Smooth muscle cell (in vitro differentiated cells): Measurements from ENCODE around the gene DLG5. TPM values are rescaled to one million over a fixed set of nuclear protein-coding genes. Genes with fewer than 3 reads are reported as not detected.

ENCODE experiments used
- DNase-seq: peaks from one replicate; lab custom pipeline; 2025; ENCODE audit not compliant: unreplicated experiment; lab: John Stamatoyannopoulos, UW
- H2AFZ ChIP-seq: fragments of 200-600 bp; sonication (generic); 2 replicates; pipeline ENCODE4 v1.6.0; 2016; ENCODE audit warnings: antibody characterized with exemption, low read depth, mild to moderate bottlenecking
- H3F3A ChIP-seq: fragments of 200-600 bp; sonication (generic); 2 replicates; pipeline ENCODE4 v1.6.0; 2017; ENCODE audit warnings: antibody characterized with exemption, low read depth
- H3K27ac ChIP-seq: fragments of 200-600 bp; sonication (generic); 2 replicates; pipeline ENCODE4 v1.5.1; 2016; ENCODE audit warnings: low read depth, mild to moderate bottlenecking
- H3K27me3 ChIP-seq: fragments of 200-600 bp; sonication (generic); 2 replicates; pipeline ENCODE4 v1.6.1; 2016; ENCODE audit warnings: low read depth, mild to moderate bottlenecking
- H3K36me3 ChIP-seq: fragments of 200-600 bp; sonication (generic); 2 replicates; pipeline ENCODE4 v1.5.1; 2016; ENCODE audit warnings: low read depth
- H3K4me1 ChIP-seq: fragments of 200-600 bp; sonication (generic); 2 replicates; pipeline ENCODE4 v1.5.1; 2016; ENCODE audit warnings: low read depth
- H3K4me2 ChIP-seq: fragments of 200-600 bp; sonication (generic); 2 replicates; pipeline ENCODE4 v1.6.0; 2016; ENCODE audit warnings: mild to moderate bottlenecking
- H3K4me3 ChIP-seq: fragments of 200-600 bp; sonication (generic); 2 replicates; pipeline ENCODE4 v1.5.1; 2016; ENCODE audit warnings: mild to moderate bottlenecking
- H3K79me2 ChIP-seq: fragments of 200-600 bp; sonication (generic); 2 replicates; pipeline ENCODE4 v1.6.0; 2016; ENCODE audit warnings: low read depth, mild to moderate bottlenecking
- H3K9ac ChIP-seq: fragments of 200-600 bp; sonication (generic); 2 replicates; pipeline ENCODE4 v1.6.0; 2016; ENCODE audit warnings: low read depth
- H3K9me3 ChIP-seq: fragments of 200-600 bp; sonication (generic); replicated peaks from 2 replicates; pipeline ENCODE4 v1.5.1; 2016; ENCODE audit warnings: low read depth
- H4K20me1 ChIP-seq: fragments of 200-600 bp; sonication (generic); 2 replicates; pipeline ENCODE4 v1.6.0; 2016; ENCODE audit warnings: low read depth
- CTCF ChIP-seq: fragments of 200-600 bp; sonication (generic); IDR thresholded peaks from 2 replicates; pipeline ENCODE4 v1.5.1; 2017; ENCODE audit warnings: borderline replicate concordance, mild to moderate bottlenecking, antibody characterized with exemption; ENCODE audit not compliant: insufficient read depth, poor library complexity, severe bottlenecking
- WGBS: methylation state at CpG from one replicate; pipeline ENCODE4 v1.1.7; 2016; ENCODE audit warnings: low lambda C conversion rate; 5-methylcytosine and 5-hydroxymethylcytosine counted together
- polyA plus RNA-seq: library from polyadenylated mRNA; unstranded; fragments of >200 nt; fragmentation: Nextera tagmentation; extraction: Ambion mirVana; gene quantifications from 2 replicates; pipeline ENCODE4 v1.2.1, GENCODE V29; 2016
- total RNA-seq: library from RNA; depleted of rRNA; stranded (reverse); fragments of >200 nt; gene quantifications from 2 replicates; pipeline ENCODE4 v1.2.3, GENCODE V29; 2014

DLG5 gene
- total and polyA plus RNA-seq, 2 experiments from 2014 or later: 11.3 to 21.8 TPM

- 96% methylated on average over 23 of the region's 23 CpGs for WGBS
Measured at GRCh38 chr10:77810446-77811335, 115.9 kb downstream of the DLG5 start.

DNA sequence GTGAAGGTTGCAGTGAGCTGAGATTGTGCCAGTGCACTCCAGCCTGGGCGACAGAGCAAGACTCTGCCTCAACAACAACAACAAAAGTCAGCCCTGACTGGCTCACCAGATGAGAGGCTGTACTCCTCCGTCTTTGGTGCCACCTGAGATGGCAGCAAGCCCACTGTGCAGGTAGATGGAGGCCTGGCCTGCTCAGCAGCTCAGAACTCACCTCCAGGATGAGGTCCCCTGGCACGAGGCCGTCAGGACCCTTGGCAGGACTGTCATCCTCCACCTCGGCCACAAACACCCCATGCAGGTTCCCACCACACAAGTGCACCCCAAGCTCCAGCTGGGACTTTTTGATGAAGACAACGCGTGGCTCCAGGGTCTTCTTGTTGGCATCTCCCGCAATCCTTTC lies 117.2 kb downstream of the DLG5 start:
- H3K4me3 ChIP-seq: no peak overlapping the region
- H3F3A ChIP-seq: no peaks in the 10 kb centered on the region
- no peaks in the 10 kb centered on the region for H4K20me1 ChIP-seq
- no peak for DNase-seq
- no peak overlapping the region for H2AFZ ChIP-seq
- no peak overlapping the region for H3K4me2 ChIP-seq
- WGBS: 97% methylated on average over 8 of the region's 8 CpGs
- H3K36me3 ChIP-seq: no peaks in the 10 kb centered on the region
- H3K4me1 ChIP-seq: no peaks in the 10 kb centered on the region
- H3K9me3 ChIP-seq: no peaks in the 10 kb centered on the region
- no peak overlapping the region for H3K27ac ChIP-seq
- H3K79me2 ChIP-seq: no peaks in the 10 kb centered on the region
- no peak overlapping the region for H3K9ac ChIP-seq
- no peak for TF ChIP-seq CTCF
- no peaks in the 10 kb centered on the region for H3K27me3 ChIP-seq

More at GRCh38 chr10:77810446-77811335, 115.9 kb downstream of the DLG5 start:
- TF ChIP-seq CTCF: no peak
- no peaks in the 10 kb centered on the region for H3K9me3 ChIP-seq
- H3K79me2 ChIP-seq: no peaks in the 10 kb centered on the region
- no peaks in the 10 kb centered on the region for H3K4me1 ChIP-seq
- no peaks in the 10 kb centered on the region for H4K20me1 ChIP-seq
- H3K36me3 ChIP-seq: no peaks in the 10 kb centered on the region
- H2AFZ ChIP-seq: no peak overlapping the region
- H3K4me2 ChIP-seq: no peak overlapping the region
- DNase-seq: no peak
- H3K4me3 ChIP-seq: no peak overlapping the region
- H3K27ac ChIP-seq: no peak overlapping the region
- no peak overlapping the region for H3K9ac ChIP-seq
- no peaks in the 10 kb centered on the region for H3K27me3 ChIP-seq
- H3F3A ChIP-seq: no peaks in the 10 kb centered on the region

DNA sequence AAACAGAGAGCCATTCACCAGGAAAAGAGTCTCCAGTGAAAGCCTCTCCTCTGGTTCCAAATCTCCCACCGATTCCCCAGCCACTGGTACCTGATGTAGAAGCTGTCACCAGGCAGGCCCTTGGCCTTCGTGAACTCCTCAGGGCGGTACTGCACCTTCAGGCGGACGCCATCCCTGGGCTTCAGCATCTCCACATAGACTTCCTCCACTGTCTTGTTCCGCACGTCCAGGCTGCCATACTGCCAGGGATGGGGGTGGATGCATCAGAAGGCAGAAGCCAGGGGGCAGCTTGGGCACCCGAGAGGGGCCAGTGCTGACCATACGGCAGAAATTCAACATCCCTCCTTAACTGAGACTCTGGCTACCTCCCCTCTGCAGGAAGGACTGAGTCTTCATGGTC lies 118.8 kb downstream of the DLG5 start:
- no peaks in the 10 kb centered on the region for H3K79me2 ChIP-seq
- no peak overlapping the region for H3K27ac ChIP-seq
- WGBS: 96% methylated on average over 9 of the region's 9 CpGs
- no peak overlapping the region for H2AFZ ChIP-seq
- no peaks in the 10 kb centered on the region for H3K36me3 ChIP-seq
- no peak for TF ChIP-seq CTCF
- H3K27me3 ChIP-seq: no peaks in the 10 kb centered on the region
- no peaks in the 10 kb centered on the region for H4K20me1 ChIP-seq
- no peak overlapping the region for H3K4me3 ChIP-seq
- H3K9ac ChIP-seq: no peak overlapping the region
- H3K4me2 ChIP-seq: no peak overlapping the region
- DNase-seq: no peak
- H3F3A ChIP-seq: no peaks in the 10 kb centered on the region
- H3K4me1 ChIP-seq: no peaks in the 10 kb centered on the region
- no peaks in the 10 kb centered on the region for H3K9me3 ChIP-seq
